WTC11 (cell line): ENCODE measurements around the gene NPAS3. TPM values are rescaled to one million over a fixed set of nuclear protein-coding genes. Genes with fewer than 3 reads are reported as not detected.

ENCODE experiments used
- ATAC-seq: fragments of 200-7000 bp; cut with Tn5 transposase; 2 replicates; pipeline ENCODE4 v1.10.0; 2021; ENCODE audit warnings: mild to moderate bottlenecking, moderate library complexity
- CTCF ChIA-PET: fragments of 300-600 bp; sonication (Branson Sonifier 250); formaldehyde crosslinking; loops from one replicate; lab custom pipeline; 2021; ENCODE audit warnings: antibody characterized with exemption; lab: Charles Lee
- POLR2A ChIA-PET: fragments of 350-600 bp; sonication (Branson Sonifier 250); formaldehyde crosslinking; loops from one replicate; lab custom pipeline; 2021; ENCODE audit warnings: antibody characterized with exemption; lab: Charles Lee
- DNase-seq: peaks from one replicate; pipeline ENCODE4 v3.0.0; 2021; ENCODE audit warnings: low spot score
- H3K27ac Mint-ChIP-seq: 2 replicates; pipeline ENCODE4 v1.8.0; 2021; ENCODE audit warnings: mixed read lengths
- H3K27me3 Mint-ChIP-seq: 2 replicates; pipeline ENCODE4 v1.8.0; 2021; ENCODE audit warnings: low read depth, mild to moderate bottlenecking, moderate library complexity, mixed read lengths
- H3K36me3 Mint-ChIP-seq: 2 replicates; pipeline ENCODE4 v1.8.0; 2021; ENCODE audit warnings: mixed read lengths
- H3K4me1 Mint-ChIP-seq: 2 replicates; pipeline ENCODE4 v1.8.0; 2022; ENCODE audit warnings: mixed read lengths
- H3K4me3 Mint-ChIP-seq: 2 replicates; pipeline ENCODE4 v1.8.0; 2021; ENCODE audit warnings: mild to moderate bottlenecking, moderate library complexity, mixed read lengths
- H3K9me3 Mint-ChIP-seq: 2 replicates; pipeline ENCODE4 v1.8.0; 2021; ENCODE audit warnings: mixed read lengths
- ATF6 ChIP-seq: sonication (generic); formaldehyde crosslinking; IDR thresholded peaks from 2 replicates; pipeline ENCODE4 v1.8.1; 2023; ENCODE audit warnings: mild to moderate bottlenecking, missing genetic modification reagents
- CREM ChIP-seq: sonication (generic); formaldehyde crosslinking; IDR thresholded peaks from 2 replicates; pipeline ENCODE4 v1.8.1; 2022; ENCODE audit warnings: mild to moderate bottlenecking, missing genetic modification reagents, moderate library complexity
- GTF2I ChIP-seq: fragments of 250-450 bp; sonication (Bioruptor Pico); conservative IDR thresholded peaks from 2 replicates; pipeline ENCODE4 v1.4.0; 2021; ENCODE audit warnings: mild to moderate bottlenecking
- JUN ChIP-seq: sonication (generic); formaldehyde crosslinking; IDR thresholded peaks from 2 replicates; pipeline ENCODE4 v1.8.0; 2023; ENCODE audit warnings: mild to moderate bottlenecking, missing genetic modification reagents
- KAT7 ChIP-seq: sonication (generic); formaldehyde crosslinking; IDR thresholded peaks from 2 replicates; pipeline ENCODE4 v1.8.1; 2023; ENCODE audit warnings: missing genetic modification reagents, mild to moderate bottlenecking, borderline replicate concordance
- NFATC4 ChIP-seq: fragments of 250-450 bp; sonication (Bioruptor Pico); IDR thresholded peaks from 2 replicates; pipeline ENCODE4 v1.9.0; 2021; ENCODE audit warnings: mild to moderate bottlenecking
- NR1H2 ChIP-seq: sonication (generic); formaldehyde crosslinking; IDR thresholded peaks from 2 replicates; pipeline ENCODE4 v1.9.0; 2021; ENCODE audit warnings: mild to moderate bottlenecking, moderate library complexity, missing genetic modification reagents
- NR2C2 ChIP-seq: sonication (generic); formaldehyde crosslinking; IDR thresholded peaks from 2 replicates; pipeline ENCODE4 v1.8.0; 2022; ENCODE audit warnings: mild to moderate bottlenecking, missing genetic modification reagents
- NR3C1 ChIP-seq: sonication (generic); formaldehyde crosslinking; conservative IDR thresholded peaks from 2 replicates; pipeline ENCODE4 v1.8.1; 2023; ENCODE audit warnings: low read depth, mild to moderate bottlenecking, missing genetic modification reagents
- TEAD4 ChIP-seq: sonication (generic); formaldehyde crosslinking; IDR thresholded peaks from 2 replicates; pipeline ENCODE4 v1.8.0; 2022; ENCODE audit warnings: mild to moderate bottlenecking, missing genetic modification reagents
- ZNF263 ChIP-seq: sonication (generic); formaldehyde crosslinking; IDR thresholded peaks from 2 replicates; pipeline ENCODE4 v1.8.1; 2022; ENCODE audit warnings: low read depth, mild to moderate bottlenecking, moderate library complexity, missing genetic modification reagents
- ZNF671 ChIP-seq: fragments of 250-450 bp; sonication (Bioruptor Pico); IDR thresholded peaks from 2 replicates; pipeline ENCODE4 v1.8.0; 2021; ENCODE audit warnings: mild to moderate bottlenecking
- total RNA-seq: library from RNA; stranded (reverse); gene quantifications from 3 replicates; pipeline ENCODE4 v1.2.3, GENCODE V29; 2021
- TF ChIP-seq, protein P1 (sequence below): sonication (generic); formaldehyde crosslinking; IDR thresholded peaks from 2 replicates; pipeline ENCODE4 v1.8.1; 2022; ENCODE audit warnings: low read depth, missing genetic modification reagents, borderline replicate concordance
- TF ChIP-seq, protein P2 (sequence below): sonication (generic); formaldehyde crosslinking; conservative IDR thresholded peaks from 2 replicates; pipeline ENCODE4 v1.8.1; 2023; ENCODE audit warnings: mild to moderate bottlenecking, low read depth, missing genetic modification reagents, moderate library complexity
- TF ChIP-seq, protein P3 (sequence below): sonication (generic); formaldehyde crosslinking; IDR thresholded peaks from 2 replicates; pipeline ENCODE4 v1.8.1; 2023; ENCODE audit warnings: mild to moderate bottlenecking, missing genetic modification reagents, moderate library complexity
- TF ChIP-seq, protein P4 (sequence below): fragments of 250-450 bp; sonication (Bioruptor Pico); IDR thresholded peaks from 2 replicates; pipeline ENCODE4 v1.9.0; 2021; ENCODE audit warnings: mild to moderate bottlenecking, borderline replicate concordance

The NPAS3 gene
- total RNA-seq, 1 experiment from 2014 or later: 3.2 TPM

- Mint-ChIP-seq H3K9me3 (peaks cover 69% of the 10 kb centered on the region), H3K27ac (no peak overlapping the region), H3K36me3 (peaks cover 59% of the 10 kb centered on the region), H3K4me3 (no peak overlapping the region), H3K4me1 (peaks cover under 1% of the 10 kb centered on the region; the same call in 1 of the 2 replicates), H3K27me3 (peaks cover 3% of the 10 kb centered on the region)
- ATAC-seq: no peak
- no peak for DNase-seq
- ChIA-PET POLR2A (no interaction called here), CTCF (no interaction called here)
- TF ChIP-seq CREM (CRISPR knock-in tag): no peak
- TF ChIP-seq, protein P1, sequence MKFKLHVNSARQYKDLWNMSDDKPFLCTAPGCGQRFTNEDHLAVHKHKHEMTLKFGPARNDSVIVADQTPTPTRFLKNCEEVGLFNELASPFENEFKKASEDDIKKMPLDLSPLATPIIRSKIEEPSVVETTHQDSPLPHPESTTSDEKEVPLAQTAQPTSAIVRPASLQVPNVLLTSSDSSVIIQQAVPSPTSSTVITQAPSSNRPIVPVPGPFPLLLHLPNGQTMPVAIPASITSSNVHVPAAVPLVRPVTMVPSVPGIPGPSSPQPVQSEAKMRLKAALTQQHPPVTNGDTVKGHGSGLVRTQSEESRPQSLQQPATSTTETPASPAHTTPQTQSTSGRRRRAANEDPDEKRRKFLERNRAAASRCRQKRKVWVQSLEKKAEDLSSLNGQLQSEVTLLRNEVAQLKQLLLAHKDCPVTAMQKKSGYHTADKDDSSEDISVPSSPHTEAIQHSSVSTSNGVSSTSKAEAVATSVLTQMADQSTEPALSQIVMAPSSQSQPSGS (CRISPR knock-in tag): no peak
- no peak for TF ChIP-seq NR2C2 (CRISPR knock-in tag)
- TF ChIP-seq ATF6 (CRISPR knock-in tag): no peak
- no peak for TF ChIP-seq JUN
- TF ChIP-seq NR3C1 (CRISPR knock-in tag): no peak
- TF ChIP-seq KAT7 (CRISPR knock-in tag): no peak
Measured at GRCh38 chr14:33408291-33408690, 469.6 kb downstream of the NPAS3 start.

DNA sequence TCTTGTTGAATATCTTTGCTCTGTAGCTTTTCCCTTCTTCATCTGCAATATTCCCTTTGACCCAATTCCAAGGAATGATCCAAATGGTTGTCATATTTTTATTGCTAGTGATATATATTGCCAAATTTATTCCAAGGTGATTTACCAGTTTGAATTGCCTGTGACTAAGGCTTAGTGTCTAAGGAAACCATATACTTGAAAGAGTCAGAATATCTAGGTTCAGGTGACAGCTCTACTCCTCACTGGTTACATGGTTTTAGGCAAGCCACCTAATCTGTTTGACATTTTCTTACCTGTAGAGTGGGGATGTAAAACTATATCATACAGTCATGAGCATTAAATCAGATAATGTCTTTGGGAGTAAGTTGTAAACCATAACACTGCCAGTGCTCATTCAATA is 473.8 kb downstream of the NPAS3 start:
- no peaks in the 10 kb centered on the region; the same call in 1 of the 2 replicates for H3K27me3 Mint-ChIP-seq
- H3K4me3 Mint-ChIP-seq: no peak overlapping the region
- TF ChIP-seq, protein P2, sequence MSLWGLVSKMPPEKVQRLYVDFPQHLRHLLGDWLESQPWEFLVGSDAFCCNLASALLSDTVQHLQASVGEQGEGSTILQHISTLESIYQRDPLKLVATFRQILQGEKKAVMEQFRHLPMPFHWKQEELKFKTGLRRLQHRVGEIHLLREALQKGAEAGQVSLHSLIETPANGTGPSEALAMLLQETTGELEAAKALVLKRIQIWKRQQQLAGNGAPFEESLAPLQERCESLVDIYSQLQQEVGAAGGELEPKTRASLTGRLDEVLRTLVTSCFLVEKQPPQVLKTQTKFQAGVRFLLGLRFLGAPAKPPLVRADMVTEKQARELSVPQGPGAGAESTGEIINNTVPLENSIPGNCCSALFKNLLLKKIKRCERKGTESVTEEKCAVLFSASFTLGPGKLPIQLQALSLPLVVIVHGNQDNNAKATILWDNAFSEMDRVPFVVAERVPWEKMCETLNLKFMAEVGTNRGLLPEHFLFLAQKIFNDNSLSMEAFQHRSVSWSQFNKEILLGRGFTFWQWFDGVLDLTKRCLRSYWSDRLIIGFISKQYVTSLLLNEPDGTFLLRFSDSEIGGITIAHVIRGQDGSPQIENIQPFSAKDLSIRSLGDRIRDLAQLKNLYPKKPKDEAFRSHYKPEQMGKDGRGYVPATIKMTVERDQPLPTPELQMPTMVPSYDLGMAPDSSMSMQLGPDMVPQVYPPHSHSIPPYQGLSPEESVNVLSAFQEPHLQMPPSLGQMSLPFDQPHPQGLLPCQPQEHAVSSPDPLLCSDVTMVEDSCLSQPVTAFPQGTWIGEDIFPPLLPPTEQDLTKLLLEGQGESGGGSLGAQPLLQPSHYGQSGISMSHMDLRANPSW: no peak
- TF ChIP-seq, protein P3, sequence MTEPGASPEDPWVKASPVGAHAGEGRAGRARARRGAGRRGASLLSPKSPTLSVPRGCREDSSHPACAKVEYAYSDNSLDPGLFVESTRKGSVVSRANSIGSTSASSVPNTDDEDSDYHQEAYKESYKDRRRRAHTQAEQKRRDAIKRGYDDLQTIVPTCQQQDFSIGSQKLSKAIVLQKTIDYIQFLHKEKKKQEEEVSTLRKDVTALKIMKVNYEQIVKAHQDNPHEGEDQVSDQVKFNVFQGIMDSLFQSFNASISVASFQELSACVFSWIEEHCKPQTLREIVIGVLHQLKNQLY (CRISPR knock-in tag): no peak
- TF ChIP-seq CREM (CRISPR knock-in tag) (no peak), ZNF671 (no peak), NR1H2 (CRISPR knock-in tag) (no peak), TEAD4 (no peak), GTF2I (CRISPR knock-in tag) (no peak), ZNF263 (CRISPR knock-in tag) (no peak), NFATC4 (CRISPR knock-in tag) (no peak)
- TF ChIP-seq, protein P4, sequence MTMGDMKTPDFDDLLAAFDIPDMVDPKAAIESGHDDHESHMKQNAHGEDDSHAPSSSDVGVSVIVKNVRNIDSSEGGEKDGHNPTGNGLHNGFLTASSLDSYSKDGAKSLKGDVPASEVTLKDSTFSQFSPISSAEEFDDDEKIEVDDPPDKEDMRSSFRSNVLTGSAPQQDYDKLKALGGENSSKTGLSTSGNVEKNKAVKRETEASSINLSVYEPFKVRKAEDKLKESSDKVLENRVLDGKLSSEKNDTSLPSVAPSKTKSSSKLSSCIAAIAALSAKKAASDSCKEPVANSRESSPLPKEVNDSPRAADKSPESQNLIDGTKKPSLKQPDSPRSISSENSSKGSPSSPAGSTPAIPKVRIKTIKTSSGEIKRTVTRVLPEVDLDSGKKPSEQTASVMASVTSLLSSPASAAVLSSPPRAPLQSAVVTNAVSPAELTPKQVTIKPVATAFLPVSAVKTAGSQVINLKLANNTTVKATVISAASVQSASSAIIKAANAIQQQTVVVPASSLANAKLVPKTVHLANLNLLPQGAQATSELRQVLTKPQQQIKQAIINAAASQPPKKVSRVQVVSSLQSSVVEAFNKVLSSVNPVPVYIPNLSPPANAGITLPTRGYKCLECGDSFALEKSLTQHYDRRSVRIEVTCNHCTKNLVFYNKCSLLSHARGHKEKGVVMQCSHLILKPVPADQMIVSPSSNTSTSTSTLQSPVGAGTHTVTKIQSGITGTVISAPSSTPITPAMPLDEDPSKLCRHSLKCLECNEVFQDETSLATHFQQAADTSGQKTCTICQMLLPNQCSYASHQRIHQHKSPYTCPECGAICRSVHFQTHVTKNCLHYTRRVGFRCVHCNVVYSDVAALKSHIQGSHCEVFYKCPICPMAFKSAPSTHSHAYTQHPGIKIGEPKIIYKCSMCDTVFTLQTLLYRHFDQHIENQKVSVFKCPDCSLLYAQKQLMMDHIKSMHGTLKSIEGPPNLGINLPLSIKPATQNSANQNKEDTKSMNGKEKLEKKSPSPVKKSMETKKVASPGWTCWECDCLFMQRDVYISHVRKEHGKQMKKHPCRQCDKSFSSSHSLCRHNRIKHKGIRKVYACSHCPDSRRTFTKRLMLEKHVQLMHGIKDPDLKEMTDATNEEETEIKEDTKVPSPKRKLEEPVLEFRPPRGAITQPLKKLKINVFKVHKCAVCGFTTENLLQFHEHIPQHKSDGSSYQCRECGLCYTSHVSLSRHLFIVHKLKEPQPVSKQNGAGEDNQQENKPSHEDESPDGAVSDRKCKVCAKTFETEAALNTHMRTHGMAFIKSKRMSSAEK (CRISPR knock-in tag): no peak
- peaks cover 17% of the 10 kb centered on the region for H3K36me3 Mint-ChIP-seq
- peaks cover 9% of the 10 kb centered on the region for H3K4me1 Mint-ChIP-seq
- ATAC-seq (no peak), DNase-seq (no peak)
- POLR2A ChIA-PET: interaction anchor here (0.5 kb wide), 1 partner anchor 30 kb away, joined by 7 read pairs; no protein-coding TSS in a partner anchor
- H3K9me3 Mint-ChIP-seq: peaks cover 27% of the 10 kb centered on the region
- CTCF ChIA-PET: no interaction called here
- H3K27ac Mint-ChIP-seq: no peak overlapping the region
